IPS-15b (cell line): ENCODE measurements around the gene INPP4A.

Experiments used
- H3K27me3 ChIP-seq: one replicate; pipeline ENCODE4 v1.6.1; 2013; ENCODE audit warnings: low read length; ENCODE audit not compliant: control insufficient read depth, insufficient read depth
- H3K36me3 ChIP-seq: one replicate; pipeline ENCODE4 v1.6.1; 2013; ENCODE audit warnings: low read length; ENCODE audit not compliant: control insufficient read depth, insufficient read depth
- H3K4me1 ChIP-seq: one replicate; pipeline ENCODE4 v1.6.1; 2013; ENCODE audit warnings: mild to moderate bottlenecking, low read length; ENCODE audit not compliant: control insufficient read depth, insufficient read depth
- H3K4me3 ChIP-seq: one replicate; pipeline ENCODE4 v1.5.1; 2013; ENCODE audit warnings: low read depth, low read length
- H3K9ac ChIP-seq: one replicate; pipeline ENCODE4 v1.6.1; 2013; ENCODE audit warnings: low read depth, mild to moderate bottlenecking, low read length
- H3K9me3 ChIP-seq: one replicate; pipeline ENCODE4 v1.6.1; 2013; ENCODE audit warnings: mild to moderate bottlenecking, low read length; ENCODE audit not compliant: control insufficient read depth, insufficient read depth

The INPP4A gene

GRCh38 chr2:98569197-98569793 is 124.6 kb downstream of the INPP4A start:
- Histone ChIP-seq H3K9me3 (no peaks in the 10 kb centered on the region), H3K27me3 (no peaks in the 10 kb centered on the region), H3K4me1 (no peaks in the 10 kb centered on the region), H3K36me3 (peaks cover 60% of the 10 kb centered on the region), H3K9ac (no peak overlapping the region), H3K4me3 (no peak overlapping the region)

- Histone ChIP-seq H3K27me3 (no peaks in the 10 kb centered on the region), H3K9ac (no peak overlapping the region), H3K36me3 (peaks cover 55% of the 10 kb centered on the region), H3K9me3 (no peaks in the 10 kb centered on the region), H3K4me3 (no peak overlapping the region), H3K4me1 (no peaks in the 10 kb centered on the region)
Observed at GRCh38 chr2:98569915-98570314, 125.3 kb downstream of the INPP4A start.

GRCh38 chr2:98570356-98570755 is 125.7 kb downstream of the INPP4A start:
- Histone ChIP-seq H3K9ac (no peak overlapping the region), H3K4me3 (no peak overlapping the region), H3K27me3 (no peaks in the 10 kb centered on the region), H3K4me1 (no peaks in the 10 kb centered on the region), H3K9me3 (no peaks in the 10 kb centered on the region), H3K36me3 (peaks cover 52% of the 10 kb centered on the region)

GRCh38 chr2:98571121-98571701 is 126.6 kb downstream of the INPP4A start:
- Histone ChIP-seq H3K36me3 (peaks cover 49% of the 10 kb centered on the region), H3K4me1 (no peaks in the 10 kb centered on the region), H3K9me3 (no peaks in the 10 kb centered on the region), H3K4me3 (no peak overlapping the region), H3K9ac (no peak overlapping the region), H3K27me3 (no peaks in the 10 kb centered on the region)

- Histone ChIP-seq H3K36me3 (peaks cover 50% of the 10 kb centered on the region), H3K4me1 (no peaks in the 10 kb centered on the region), H3K27me3 (no peaks in the 10 kb centered on the region), H3K9ac (no peak overlapping the region), H3K9me3 (no peaks in the 10 kb centered on the region), H3K4me3 (no peak overlapping the region)
Observed at GRCh38 chr2:98571796-98572195, 127.1 kb downstream of the INPP4A start.

- H3K9ac ChIP-seq: no peak overlapping the region
- H3K4me1 ChIP-seq: no peaks in the 10 kb centered on the region
- no peak overlapping the region for H3K4me3 ChIP-seq
- H3K9me3 ChIP-seq: no peaks in the 10 kb centered on the region
- no peaks in the 10 kb centered on the region for H3K27me3 ChIP-seq
- H3K36me3 ChIP-seq: peaks cover 51% of the 10 kb centered on the region
Observed at GRCh38 chr2:98572211-98572610, 127.6 kb downstream of the INPP4A start.

GRCh38 chr2:98572676-98573075 is 128.0 kb downstream of the INPP4A start:
- no peaks in the 10 kb centered on the region for H3K4me1 ChIP-seq
- peaks cover 51% of the 10 kb centered on the region for H3K36me3 ChIP-seq
- H3K27me3 ChIP-seq: no peaks in the 10 kb centered on the region
- H3K9me3 ChIP-seq: no peaks in the 10 kb centered on the region
- no peak overlapping the region for H3K4me3 ChIP-seq
- no peak overlapping the region for H3K9ac ChIP-seq

GRCh38 chr2:98573426-98573825 is 128.8 kb downstream of the INPP4A start:
- Histone ChIP-seq H3K36me3 (peaks cover 52% of the 10 kb centered on the region), H3K9me3 (no peaks in the 10 kb centered on the region), H3K4me1 (no peaks in the 10 kb centered on the region), H3K4me3 (no peak overlapping the region), H3K27me3 (no peaks in the 10 kb centered on the region), H3K9ac (no peak overlapping the region)

GRCh38 chr2:98576666-98577312 is 132.1 kb downstream of the INPP4A start:
- Histone ChIP-seq H3K9me3 (no peaks in the 10 kb centered on the region), H3K36me3 (peaks cover 26% of the 10 kb centered on the region), H3K27me3 (no peaks in the 10 kb centered on the region)

GRCh38 chr2:98577313-98577712 is 132.7 kb downstream of the INPP4A start:
- no peaks in the 10 kb centered on the region for H3K9me3 ChIP-seq
- H3K4me3 ChIP-seq: no peak overlapping the region
- peaks cover 24% of the 10 kb centered on the region for H3K36me3 ChIP-seq
- no peak overlapping the region for H3K9ac ChIP-seq
- H3K4me1 ChIP-seq: no peaks in the 10 kb centered on the region
- H3K27me3 ChIP-seq: no peaks in the 10 kb centered on the region

More at GRCh38 chr2:98576666-98577312, 132.1 kb downstream of the INPP4A start:
- H3K4me3 ChIP-seq: no peak overlapping the region
- no peak overlapping the region for H3K9ac ChIP-seq
- H3K4me1 ChIP-seq: no peaks in the 10 kb centered on the region

- Histone ChIP-seq H3K36me3 (peaks cover 27% of the 10 kb centered on the region), H3K4me1 (no peaks in the 10 kb centered on the region), H3K4me3 (no peak overlapping the region), H3K9ac (no peak overlapping the region), H3K9me3 (no peaks in the 10 kb centered on the region), H3K27me3 (no peaks in the 10 kb centered on the region)
Observed at GRCh38 chr2:98578231-98578630, 133.6 kb downstream of the INPP4A start.

- no peak overlapping the region for H3K4me3 ChIP-seq
- H3K27me3 ChIP-seq: no peaks in the 10 kb centered on the region
- H3K4me1 ChIP-seq: no peaks in the 10 kb centered on the region
- peaks cover 24% of the 10 kb centered on the region for H3K36me3 ChIP-seq
- no peaks in the 10 kb centered on the region for H3K9me3 ChIP-seq
- no peak overlapping the region for H3K9ac ChIP-seq
Observed at GRCh38 chr2:98579926-98580325, 135.3 kb downstream of the INPP4A start.
